Hepatocyte (in vitro differentiated cells): ENCODE measurements around the gene PEX7. TPM values are rescaled to one million over a fixed set of nuclear protein-coding genes. Genes with fewer than 3 reads are reported as not detected.

Experiments used
- DNase-seq: peaks from one replicate; pipeline ENCODE4 v3.0.0-alpha.2; 2016; ENCODE audit warnings: low spot score
- H2AFZ ChIP-seq: fragments of 200-600 bp; sonication (generic); 2 replicates; pipeline ENCODE4 v1.6.0; 2016; ENCODE audit warnings: antibody characterized with exemption, mild to moderate bottlenecking
- H3K27ac ChIP-seq: fragments of 200-600 bp; sonication (generic); 2 replicates; pipeline ENCODE4 v1.5.1; 2016; ENCODE audit warnings: mild to moderate bottlenecking
- H3K27me3 ChIP-seq: fragments of 200-600 bp; sonication (generic); 2 replicates; pipeline ENCODE4 v1.6.1; 2016
- H3K36me3 ChIP-seq: fragments of 200-600 bp; sonication (generic); replicated peaks from 2 replicates; pipeline ENCODE4 v1.5.1; 2016; ENCODE audit warnings: low read depth; ENCODE audit not compliant: insufficient read depth
- H3K4me1 ChIP-seq: fragments of 200-600 bp; sonication (generic); 2 replicates; pipeline ENCODE4 v1.5.1; 2016; ENCODE audit warnings: mild to moderate bottlenecking, moderate library complexity; ENCODE audit not compliant: insufficient read depth
- H3K4me2 ChIP-seq: fragments of 200-600 bp; sonication (generic); 2 replicates; pipeline ENCODE4 v1.6.0; 2016
- H3K4me3 ChIP-seq: fragments of 200-600 bp; sonication (generic); 2 replicates; pipeline ENCODE4 v1.5.1; 2016; ENCODE audit warnings: mild to moderate bottlenecking
- H3K79me2 ChIP-seq: fragments of 200-600 bp; sonication (generic); 2 replicates; pipeline ENCODE4 v1.6.0; 2017; ENCODE audit warnings: mild to moderate bottlenecking
- H3K9me2 ChIP-seq: fragments of 200-600 bp; sonication (generic); replicated peaks from 2 replicates; pipeline ENCODE4 v1.6.0; 2017; ENCODE audit warnings: mild to moderate bottlenecking; ENCODE audit not compliant: insufficient read depth
- H3K9me3 ChIP-seq: fragments of 200-600 bp; sonication (generic); 2 replicates; pipeline ENCODE4 v1.5.1; 2016; ENCODE audit warnings: low read depth, mild to moderate bottlenecking
- H4K20me1 ChIP-seq: fragments of 200-600 bp; sonication (generic); 2 replicates; pipeline ENCODE4 v1.6.0; 2016; ENCODE audit warnings: mild to moderate bottlenecking; ENCODE audit not compliant: insufficient read depth, poor library complexity, severe bottlenecking
- CTCF ChIP-seq: fragments of 200-600 bp; sonication (generic); IDR thresholded peaks from 2 replicates; pipeline ENCODE4 v1.5.1; 2016; ENCODE audit warnings: antibody characterized with exemption, mild to moderate bottlenecking; ENCODE audit not compliant: poor library complexity
- EZH2 ChIP-seq: fragments of 200-600 bp; sonication (generic); IDR thresholded peaks from 2 replicates; pipeline ENCODE4 v1.6.1; 2016; ENCODE audit warnings: antibody characterized with exemption, mild to moderate bottlenecking, borderline replicate concordance
- EZH2phosphoT487 ChIP-seq: fragments of 200-600 bp; sonication (generic); IDR thresholded peaks from one replicate; pipeline ENCODE4 v1.6.1; 2018; ENCODE audit warnings: antibody characterized with exemption, mild to moderate bottlenecking, low read depth, moderate library complexity; ENCODE audit not compliant: unreplicated experiment, severe bottlenecking
- WGBS: methylation state at CpG from one replicate; pipeline ENCODE4 v1.1.6; 2016; ENCODE audit warnings: low lambda C conversion rate; ENCODE audit errors: missing lambda C conversion rate; 5-methylcytosine and 5-hydroxymethylcytosine counted together
- polyA plus RNA-seq: library from polyadenylated mRNA; unstranded; fragments of >200 nt; fragmentation: Nextera tagmentation; extraction: Ambion mirVana; gene quantifications from 2 replicates; pipeline ENCODE4 v1.2.1, GENCODE V29; 2016
- total RNA-seq: library from RNA; depleted of rRNA; stranded (reverse); fragments of >200 nt; gene quantifications from 2 replicates; pipeline ENCODE4 v1.2.3, GENCODE V29; 2014

PEX7 gene
- total and polyA plus RNA-seq, 2 experiments from 2014 or later, result 9.6 to 15.6 TPM

- Histone ChIP-seq H3K9me3 (no peaks in the 10 kb centered on the region), H2AFZ (no peak overlapping the region), H3K27ac (no peak overlapping the region), H3K9me2 (no peaks in the 10 kb centered on the region), H3K4me1 (no peaks in the 10 kb centered on the region), H3K79me2 (no peaks in the 10 kb centered on the region), H3K4me2 (no peak overlapping the region), H3K36me3 (no peaks in the 10 kb centered on the region), H4K20me1 (no peaks in the 10 kb centered on the region), H3K27me3 (no peaks in the 10 kb centered on the region), H3K4me3 (no peak overlapping the region)
- DNase-seq, result no peak
- no peak for TF ChIP-seq EZH2
- TF ChIP-seq EZH2phosphoT487, result no peak
- no peak for TF ChIP-seq CTCF
- 89% methylated on average over 4 of the region's 4 CpGs for WGBS
Observed at GRCh38 chr6:136880748-136881460, 58.5 kb downstream of the PEX7 start.

GRCh38 chr6:136886091-136886490 is 63.7 kb downstream of the PEX7 start:
- Histone ChIP-seq H3K9me2 (no peaks in the 10 kb centered on the region), H3K4me2 (no peak overlapping the region), H3K4me3 (no peak overlapping the region), H3K4me1 (peaks cover 18% of the 10 kb centered on the region), H3K36me3 (no peaks in the 10 kb centered on the region), H3K27ac (no peak overlapping the region), H3K27me3 (no peaks in the 10 kb centered on the region), H2AFZ (no peak overlapping the region), H3K79me2 (no peaks in the 10 kb centered on the region), H3K9me3 (no peaks in the 10 kb centered on the region), H4K20me1 (no peaks in the 10 kb centered on the region)
- 60% methylated on average over 3 of the region's 3 CpGs for WGBS
- DNase-seq, result no peak
- no peak for TF ChIP-seq CTCF
- TF ChIP-seq EZH2, result no peak
- TF ChIP-seq EZH2phosphoT487, result no peak

GRCh38 chr6:136887953-136888352 is 65.6 kb downstream of the PEX7 start:
- Histone ChIP-seq H3K27ac (no peak overlapping the region), H3K4me2 (no peak overlapping the region), H3K9me2 (no peaks in the 10 kb centered on the region), H3K4me3 (no peak overlapping the region), H3K4me1 (peaks cover 18% of the 10 kb centered on the region), H4K20me1 (no peaks in the 10 kb centered on the region), H3K36me3 (no peaks in the 10 kb centered on the region), H3K27me3 (no peaks in the 10 kb centered on the region), H3K9me3 (no peaks in the 10 kb centered on the region), H2AFZ (no peak overlapping the region), H3K79me2 (no peaks in the 10 kb centered on the region)
- 0% methylated on average over 1 of the region's 1 CpG for WGBS
- TF ChIP-seq EZH2, result no peak
- TF ChIP-seq CTCF, result no peak
- no peak for TF ChIP-seq EZH2phosphoT487
- DNase-seq, result no peak
